MM.1S (cell line): ENCODE results near the gene XAGE5.

Experiments
- DNase-seq: peaks from one replicate; pipeline ENCODE4 v3.0.0-alpha.2; 2015
- H2AFZ ChIP-seq: fragments of 300-600 bp; sonication (generic); 2 replicates; pipeline ENCODE4 v1.6.0; 2016; ENCODE audit warnings: antibody characterized with exemption, low read length
- H3F3A ChIP-seq: fragments of 300-600 bp; sonication (generic); 2 replicates; pipeline ENCODE4 v1.6.1; 2016; ENCODE audit warnings: mild to moderate bottlenecking, antibody characterized with exemption, low read length, moderate library complexity, mixed read lengths; ENCODE audit not compliant: insufficient read depth
- H3K27ac ChIP-seq: fragments of 300-600 bp; sonication (generic); 2 replicates; pipeline ENCODE4 v1.5.1; 2016; ENCODE audit warnings: mild to moderate bottlenecking, low read length
- H3K27me3 ChIP-seq: fragments of 300-600 bp; sonication (generic); replicated peaks from 2 replicates; pipeline ENCODE4 v1.6.0; 2016; ENCODE audit warnings: low read length; ENCODE audit not compliant: insufficient read depth
- H3K36me3 ChIP-seq: fragments of 300-600 bp; sonication (generic); replicated peaks from 2 replicates; pipeline ENCODE4 v1.6.1; 2016; ENCODE audit warnings: mild to moderate bottlenecking, low read length, mixed read lengths; ENCODE audit not compliant: insufficient read depth
- H3K4me1 ChIP-seq: fragments of 300-600 bp; sonication (generic); 2 replicates; pipeline ENCODE4 v1.6.1; 2016; ENCODE audit warnings: low read length, mixed read lengths
- H3K4me2 ChIP-seq: fragments of 300-600 bp; sonication (generic); 2 replicates; pipeline ENCODE4 v1.6.0; 2016; ENCODE audit warnings: low read depth, low read length
- H3K4me3 ChIP-seq: fragments of 300-600 bp; sonication (generic); 2 replicates; pipeline ENCODE4 v1.5.1; 2016; ENCODE audit warnings: low read length, mixed read lengths
- H3K79me2 ChIP-seq: fragments of 300-600 bp; sonication (generic); 2 replicates; pipeline ENCODE4 v1.6.1; 2016; ENCODE audit warnings: mixed run types, low read length, mixed read lengths
- H3K9ac ChIP-seq: fragments of 300-600 bp; sonication (generic); 2 replicates; pipeline ENCODE4 v1.6.1; 2016; ENCODE audit warnings: low read length, mixed read lengths
- H3K9me2 ChIP-seq: fragments of 300-600 bp; sonication (generic); replicated peaks from 2 replicates; pipeline ENCODE4 v1.6.1; 2016; ENCODE audit warnings: mild to moderate bottlenecking, low read length, mixed read lengths; ENCODE audit not compliant: insufficient read depth
- H3K9me3 ChIP-seq: fragments of 300-600 bp; sonication (generic); replicated peaks from 2 replicates; pipeline ENCODE4 v1.6.1; 2016; ENCODE audit warnings: mild to moderate bottlenecking, low read length, mixed read lengths; ENCODE audit not compliant: insufficient read depth
- H4K20me1 ChIP-seq: fragments of 300-600 bp; sonication (generic); 2 replicates; pipeline ENCODE4 v1.6.1; 2016; ENCODE audit warnings: mild to moderate bottlenecking, low read length, moderate library complexity, mixed read lengths; ENCODE audit not compliant: insufficient read depth
- EZH2 ChIP-seq: fragments of 300-600 bp; sonication (generic); optimal IDR thresholded peaks from 2 replicates; pipeline ENCODE3; 2017; ENCODE audit warnings: low read depth, mild to moderate bottlenecking, antibody characterized with exemption, low read length, mixed read lengths
- EZH2phosphoT487 ChIP-seq: fragments of 300-600 bp; sonication (generic); IDR thresholded peaks from 2 replicates; pipeline ENCODE4 v1.6.1; 2018; ENCODE audit warnings: antibody characterized with exemption, low read length
- TF ChIP-seq, protein P1 (sequence below): fragments of 300-600 bp; sonication (generic); IDR thresholded peaks from 2 replicates; pipeline ENCODE4 v1.5.1; 2016; ENCODE audit warnings: antibody characterized with exemption, low read length, mixed read lengths

XAGE5 gene

GRCh38 chrX:52865343-52865998, 54.4 kb downstream of the XAGE5 start:
- H3K27me3 ChIP-seq: no peaks in the 10 kb centered on the region

More at GRCh38 chrX:52865343-52865998, 54.4 kb downstream of the XAGE5 start:
- H3K36me3 ChIP-seq: no peaks in the 10 kb centered on the region
- H3K27ac ChIP-seq: no peak overlapping the region
- no peaks in the 10 kb centered on the region for H3K9me2 ChIP-seq
- no peak overlapping the region for H3K4me2 ChIP-seq
- no peak overlapping the region for H3K4me3 ChIP-seq
- no peaks in the 10 kb centered on the region for H4K20me1 ChIP-seq
- no peaks in the 10 kb centered on the region for H3K79me2 ChIP-seq
- no peaks in the 10 kb centered on the region for H3F3A ChIP-seq
- no peak overlapping the region for H3K9ac ChIP-seq
- no peaks in the 10 kb centered on the region for H3K4me1 ChIP-seq
- no peak for DNase-seq
- H3K9me3 ChIP-seq: no peaks in the 10 kb centered on the region
- H2AFZ ChIP-seq: no peak overlapping the region
- no peak for TF ChIP-seq EZH2
- TF ChIP-seq, protein P1, sequence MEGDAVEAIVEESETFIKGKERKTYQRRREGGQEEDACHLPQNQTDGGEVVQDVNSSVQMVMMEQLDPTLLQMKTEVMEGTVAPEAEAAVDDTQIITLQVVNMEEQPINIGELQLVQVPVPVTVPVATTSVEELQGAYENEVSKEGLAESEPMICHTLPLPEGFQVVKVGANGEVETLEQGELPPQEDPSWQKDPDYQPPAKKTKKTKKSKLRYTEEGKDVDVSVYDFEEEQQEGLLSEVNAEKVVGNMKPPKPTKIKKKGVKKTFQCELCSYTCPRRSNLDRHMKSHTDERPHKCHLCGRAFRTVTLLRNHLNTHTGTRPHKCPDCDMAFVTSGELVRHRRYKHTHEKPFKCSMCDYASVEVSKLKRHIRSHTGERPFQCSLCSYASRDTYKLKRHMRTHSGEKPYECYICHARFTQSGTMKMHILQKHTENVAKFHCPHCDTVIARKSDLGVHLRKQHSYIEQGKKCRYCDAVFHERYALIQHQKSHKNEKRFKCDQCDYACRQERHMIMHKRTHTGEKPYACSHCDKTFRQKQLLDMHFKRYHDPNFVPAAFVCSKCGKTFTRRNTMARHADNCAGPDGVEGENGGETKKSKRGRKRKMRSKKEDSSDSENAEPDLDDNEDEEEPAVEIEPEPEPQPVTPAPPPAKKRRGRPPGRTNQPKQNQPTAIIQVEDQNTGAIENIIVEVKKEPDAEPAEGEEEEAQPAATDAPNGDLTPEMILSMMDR: no peak
- no peak for TF ChIP-seq EZH2phosphoT487
